Kidney epithelial cell (primary cell): ENCODE results near the gene FOXF1. TPM values are rescaled to one million over a fixed set of nuclear protein-coding genes. Genes with fewer than 3 reads are reported as not detected.

ENCODE experiments used
- DNase-seq: peaks from one replicate; pipeline ENCODE4 v3.0.0-alpha.2; 2010; ENCODE audit warnings: low read depth
- H3K27me3 ChIP-seq: 2 replicates; pipeline ENCODE4 v1.6.0; 2011; ENCODE audit warnings: low read length; ENCODE audit not compliant: control insufficient read depth, insufficient read depth
- H3K36me3 ChIP-seq: 2 replicates; pipeline ENCODE4 v1.5.1; 2011; ENCODE audit warnings: low read length; ENCODE audit not compliant: control insufficient read depth, insufficient read depth
- H3K4me3 ChIP-seq: 2 replicates; pipeline ENCODE4 v1.5.1; 2011; ENCODE audit warnings: low read depth, mild to moderate bottlenecking, control low read depth, low read length
- total RNA-seq: library from RNA; depleted of rRNA; stranded (reverse); fragments of >200 nt; gene quantifications from 2 replicates; pipeline ENCODE4 v1.2.3, GENCODE V29; 2015
- TF ChIP-seq, protein P1 (sequence below): IDR thresholded peaks from 2 replicates; pipeline ENCODE4 v1.5.1; 2011; ENCODE audit warnings: mild to moderate bottlenecking, moderate library complexity, low read length, control low read depth, inconsistent platforms; ENCODE audit not compliant: insufficient read depth, poor library complexity, severe bottlenecking

The FOXF1 gene
- total RNA-seq, 1 donor from 2014 or later = not detected

DNA sequence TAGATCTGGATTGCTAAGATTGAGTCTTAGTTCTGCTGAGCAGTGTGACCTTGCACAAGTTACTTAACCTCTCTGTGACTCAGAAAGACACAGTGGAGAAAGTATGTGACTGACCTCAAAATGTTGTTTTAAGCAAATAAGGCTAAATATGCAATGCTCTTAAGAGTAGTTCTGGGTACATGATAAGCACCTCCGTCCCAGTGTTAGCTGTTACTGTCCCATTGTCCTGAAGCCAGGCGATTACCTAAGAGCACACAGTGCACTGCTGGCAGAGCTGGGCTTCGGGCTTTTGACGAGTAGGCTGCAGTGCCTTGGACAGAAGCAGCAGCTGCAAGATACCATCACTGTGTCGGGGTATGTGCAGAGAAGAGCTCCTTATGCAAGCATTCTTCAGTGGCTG is 32.7 kb upstream of the FOXF1 start:
- H3K36me3 ChIP-seq = no peaks in the 10 kb centered on the region
- DNase-seq = no peak
- TF ChIP-seq, protein P1, sequence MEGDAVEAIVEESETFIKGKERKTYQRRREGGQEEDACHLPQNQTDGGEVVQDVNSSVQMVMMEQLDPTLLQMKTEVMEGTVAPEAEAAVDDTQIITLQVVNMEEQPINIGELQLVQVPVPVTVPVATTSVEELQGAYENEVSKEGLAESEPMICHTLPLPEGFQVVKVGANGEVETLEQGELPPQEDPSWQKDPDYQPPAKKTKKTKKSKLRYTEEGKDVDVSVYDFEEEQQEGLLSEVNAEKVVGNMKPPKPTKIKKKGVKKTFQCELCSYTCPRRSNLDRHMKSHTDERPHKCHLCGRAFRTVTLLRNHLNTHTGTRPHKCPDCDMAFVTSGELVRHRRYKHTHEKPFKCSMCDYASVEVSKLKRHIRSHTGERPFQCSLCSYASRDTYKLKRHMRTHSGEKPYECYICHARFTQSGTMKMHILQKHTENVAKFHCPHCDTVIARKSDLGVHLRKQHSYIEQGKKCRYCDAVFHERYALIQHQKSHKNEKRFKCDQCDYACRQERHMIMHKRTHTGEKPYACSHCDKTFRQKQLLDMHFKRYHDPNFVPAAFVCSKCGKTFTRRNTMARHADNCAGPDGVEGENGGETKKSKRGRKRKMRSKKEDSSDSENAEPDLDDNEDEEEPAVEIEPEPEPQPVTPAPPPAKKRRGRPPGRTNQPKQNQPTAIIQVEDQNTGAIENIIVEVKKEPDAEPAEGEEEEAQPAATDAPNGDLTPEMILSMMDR = no peak
- no peak overlapping the region for H3K4me3 ChIP-seq
- peaks cover 14% of the 10 kb centered on the region for H3K27me3 ChIP-seq

DNA sequence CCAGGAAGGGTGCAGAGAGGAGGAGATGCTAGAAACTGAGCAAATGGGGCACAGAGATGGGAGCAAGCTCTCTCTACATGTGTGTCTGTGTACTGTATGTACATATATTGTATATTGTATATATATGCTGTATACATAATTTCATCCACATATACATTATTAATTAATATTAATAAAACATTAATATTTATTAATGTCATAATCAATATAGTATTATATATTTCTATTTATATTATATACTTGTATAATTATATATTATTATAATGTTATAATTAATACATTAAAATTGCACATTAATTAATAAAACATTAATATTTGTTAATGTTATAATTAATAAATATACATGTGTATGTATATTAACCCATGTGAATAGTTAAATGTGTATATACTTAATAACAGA is 31.5 kb upstream of the FOXF1 start:
- TF ChIP-seq, protein P1 = no peak
- Histone ChIP-seq H3K36me3 (no peaks in the 10 kb centered on the region), H3K27me3 (peaks cover 14% of the 10 kb centered on the region), H3K4me3 (no peak overlapping the region)
- DNase-seq = no peak

DNA sequence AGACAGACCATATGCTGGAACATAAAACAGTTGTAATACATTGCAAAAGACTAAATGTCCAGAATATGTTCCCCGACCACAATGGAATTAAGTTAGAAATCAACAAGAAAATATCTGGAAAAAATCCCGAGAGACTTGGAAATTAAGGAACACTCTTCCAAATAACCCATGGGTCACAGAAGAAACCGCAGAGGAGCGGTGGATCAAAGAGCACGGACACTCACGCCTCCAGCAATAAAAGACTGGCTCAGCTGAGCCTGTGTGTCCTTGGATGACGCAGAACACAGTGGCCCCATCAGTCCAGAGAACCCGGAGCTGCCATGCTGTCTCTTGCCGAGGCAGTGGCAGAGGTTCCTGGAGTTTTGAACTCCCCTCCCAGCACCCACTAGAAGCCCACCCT is 30.9 kb upstream of the FOXF1 start:
- Histone ChIP-seq H3K36me3 (no peaks in the 10 kb centered on the region), H3K4me3 (no peak overlapping the region), H3K27me3 (peaks cover 14% of the 10 kb centered on the region)
- TF ChIP-seq, protein P1 = no peak
- DNase-seq = no peak

DNA sequence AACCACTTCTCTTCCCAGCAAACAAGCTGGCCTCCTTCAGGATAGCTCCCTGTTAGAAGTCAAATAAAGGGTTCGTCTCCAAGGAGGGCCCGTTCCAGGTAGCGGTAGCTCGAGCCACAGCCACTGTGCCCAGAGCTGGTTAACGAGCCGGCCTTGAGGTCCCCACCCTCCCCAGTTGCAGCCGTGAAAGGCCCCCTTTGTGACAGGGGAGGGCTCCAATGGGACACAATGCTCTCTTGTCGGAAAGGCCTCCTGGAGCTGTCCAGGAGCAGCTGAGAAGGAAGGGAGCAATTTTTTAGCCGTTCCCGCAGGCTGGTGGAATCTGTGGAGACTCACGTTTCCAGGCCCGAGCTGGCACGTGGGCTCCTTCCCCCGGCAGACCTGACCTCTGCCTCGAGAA is 29.9 kb upstream of the FOXF1 start:
- H3K36me3 ChIP-seq = no peaks in the 10 kb centered on the region
- H3K27me3 ChIP-seq = peaks cover 14% of the 10 kb centered on the region
- TF ChIP-seq, protein P1 = no peak

DNA sequence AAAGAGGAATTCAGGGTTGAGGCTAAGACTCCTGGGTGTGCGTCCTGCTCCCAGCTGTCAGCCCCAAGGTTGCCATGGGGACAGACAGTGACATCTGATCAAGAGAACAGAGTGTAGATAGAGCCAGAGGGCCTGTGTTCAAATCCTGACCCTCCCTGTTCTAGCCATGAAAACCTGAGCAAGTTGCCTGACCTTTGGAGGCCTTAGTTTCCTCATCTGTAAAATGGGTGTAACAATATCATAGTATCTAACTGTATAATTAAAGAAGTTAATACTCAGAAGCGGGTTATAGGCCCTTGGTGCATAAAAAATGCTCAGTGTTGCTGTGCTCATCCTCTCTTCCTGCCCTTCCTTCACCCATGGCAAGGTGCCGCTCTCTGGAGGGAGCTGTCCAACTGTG is 28.7 kb upstream of the FOXF1 start:
- TF ChIP-seq, protein P1 = no peak
- Histone ChIP-seq H3K4me3 (no peak overlapping the region), H3K36me3 (no peaks in the 10 kb centered on the region), H3K27me3 (peaks cover 14% of the 10 kb centered on the region)
- DNase-seq = no peak

More for the DNA sequence above, 29.9 kb upstream of the FOXF1 start:
- no peak for DNase-seq
- no peak overlapping the region for H3K4me3 ChIP-seq

- no peak for DNase-seq
- H3K36me3 ChIP-seq = no peaks in the 10 kb centered on the region
- H3K27me3 ChIP-seq = peaks cover 18% of the 10 kb centered on the region
- TF ChIP-seq, protein P1 = no peak
- H3K4me3 ChIP-seq = no peak overlapping the region
Measured at GRCh38 chr16:86484240-86484639, 26.1 kb upstream of the FOXF1 start.
